Sigmoid colon (tissue), 7 donors: Measurements from ENCODE around the gene ALDH1A1. TPM values are rescaled to one million over a fixed set of nuclear protein-coding genes. Genes with fewer than 3 reads are reported as not detected.
A peak's percentile ranks its signal among the peaks of the same experiment; 100 is the strongest.

Source experiments
- DNase-seq: peaks from one replicate; pipeline ENCODE4 v3.0.0-alpha.2; 2019
- H3K27ac ChIP-seq, 4 donors: fragments of 200-600 bp; sonication (generic); one replicate each; pipeline ENCODE4 v1.5.1; 2016 to 2019; ENCODE audit warnings: mild to moderate bottlenecking in 1 of 4
- H3K27me3 ChIP-seq, 3 donors: fragments of 200-600 bp; sonication (generic); one replicate each; pipeline ENCODE4 v1.5.1; 2019; ENCODE audit warnings: mild to moderate bottlenecking in 1 of 3
- H3K36me3 ChIP-seq, 4 donors: fragments of 200-600 bp; sonication (generic); one replicate each; pipeline ENCODE4 v1.5.1; 2016 to 2019
- H3K4me1 ChIP-seq, 4 donors: fragments of 200-600 bp; sonication (generic); one replicate each; pipeline ENCODE4 v1.5.1; 2017 to 2019
- H3K4me3 ChIP-seq, 4 donors: fragments of 200-600 bp; sonication (generic); one replicate each; pipeline ENCODE4 v1.5.1; 2017 to 2019; ENCODE audit warnings: mild to moderate bottlenecking in 2 of 4, moderate library complexity in 1 of 4
- H3K9me3 ChIP-seq, 4 donors: fragments of 200-600 bp in 3 of 4; sonication (generic) in 3 of 4; one replicate each; pipeline versions ENCODE4 v1.5.1 to v1.6.1; 2013 to 2019
- EP300 ChIP-seq, 4 donors: sonication (generic); formaldehyde crosslinking; IDR thresholded peaks; one replicate each; pipeline ENCODE4 v1.6.1; 2017; ENCODE audit warnings: antibody characterized with exemption in 4 of 4
- POLR2A ChIP-seq, 2 donors: fragments of 450-650 bp; IDR thresholded peaks; one replicate each; pipeline ENCODE4 v1.6.1; 2016; ENCODE audit warnings: antibody characterized with exemption in 2 of 2, mild to moderate bottlenecking in 2 of 2, moderate library complexity in 2 of 2
- POLR2AphosphoS5 ChIP-seq, 4 donors: sonication (generic); formaldehyde crosslinking; IDR thresholded peaks; one replicate each; pipeline ENCODE4 v1.6.1; 2017; ENCODE audit warnings: antibody characterized with exemption in 4 of 4
- WGBS, 2 donors: extraction: QIAGEN DNeasy Blood & Tissue Kit; methylation state at CpG; one replicate each; pipeline ENCODE4 v1.1.7; 2013; 5-methylcytosine and 5-hydroxymethylcytosine counted together
- intact Hi-C: fragments of 100-400 bp; cut with DNase I; formaldehyde crosslinking; loops from one replicate; pipeline ENCODE4 v1.15.1; 2023
- polyA plus RNA-seq, 3 donors: library from polyadenylated mRNA; stranded (reverse); fragments of 200-250 nt; gene quantifications; one replicate each; pipeline ENCODE4 v1.2.3, GENCODE V29; 2013
- total RNA-seq, 4 donors: library from RNA; depleted of rRNA; stranded (reverse); fragments of >200 nt; gene quantifications; one replicate each; pipeline ENCODE4 v1.1.0, GENCODE V29; 2016
- TF ChIP-seq, protein P1 (sequence below), 4 experiments: fragments of 450-650 bp in 3 of 4; fragments of 200-600 bp in 1 of 4; IDR thresholded peaks; one replicate each; pipeline ENCODE4 v1.5.1; 2016 to 2019; ENCODE audit warnings: antibody characterized with exemption in 4 of 4, mild to moderate bottlenecking in 3 of 4, moderate library complexity in 2 of 4
- donor health status: healthy with polysubstance abuse.
- donor health status: Bipolar disorder and iron deficiency.
- donor health status: healthy.

ALDH1A1 gene
- total and polyA plus RNA-seq, 7 donors: 52.6 to 353 (median 241) TPM

DNA sequence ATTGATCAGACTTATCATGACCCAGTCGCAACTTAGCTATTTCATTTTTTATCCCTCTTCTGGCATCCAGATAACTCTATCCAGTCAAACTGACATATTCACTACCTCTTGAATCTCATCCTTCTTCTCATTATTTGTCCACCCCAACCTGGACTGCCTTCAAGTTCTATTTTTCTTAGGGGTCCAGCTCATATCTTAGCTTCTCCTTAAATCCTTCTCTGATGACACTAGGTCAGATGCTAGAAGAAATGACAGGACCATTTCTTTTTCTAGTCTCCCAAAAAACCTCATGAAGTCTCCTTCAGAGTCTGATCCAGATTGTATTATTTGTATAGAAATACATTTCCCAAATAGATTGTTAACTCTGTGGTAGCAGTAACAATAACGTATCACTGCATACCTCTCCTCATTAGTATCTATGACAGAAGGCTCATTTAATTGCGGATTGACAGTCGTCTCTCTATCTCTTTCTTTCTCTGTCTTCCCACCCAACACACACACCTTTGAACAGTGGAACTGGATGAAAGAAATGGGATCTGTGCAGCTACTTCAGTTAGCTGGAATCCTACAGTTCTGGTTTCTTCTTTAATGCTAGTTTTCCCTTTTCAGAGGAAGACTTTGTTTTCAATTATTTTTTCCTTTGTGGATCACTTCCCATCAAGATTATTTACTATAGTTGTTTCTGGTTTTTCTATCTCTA, 33.5 kb downstream of the ALDH1A1 start:
- no peak for DNase-seq
- peak overlapping the region in 2 of 4 donors; percentile 42 to 45 for H3K27ac ChIP-seq
- TF ChIP-seq EP300 (IDR thresholded peaks at IDR 0.05): no peak
- TF ChIP-seq POLR2AphosphoS5 (IDR thresholded peaks at IDR 0.05): no peak
- TF ChIP-seq POLR2A (IDR thresholded peaks at IDR 0.05): no peak
- TF ChIP-seq, protein P1, sequence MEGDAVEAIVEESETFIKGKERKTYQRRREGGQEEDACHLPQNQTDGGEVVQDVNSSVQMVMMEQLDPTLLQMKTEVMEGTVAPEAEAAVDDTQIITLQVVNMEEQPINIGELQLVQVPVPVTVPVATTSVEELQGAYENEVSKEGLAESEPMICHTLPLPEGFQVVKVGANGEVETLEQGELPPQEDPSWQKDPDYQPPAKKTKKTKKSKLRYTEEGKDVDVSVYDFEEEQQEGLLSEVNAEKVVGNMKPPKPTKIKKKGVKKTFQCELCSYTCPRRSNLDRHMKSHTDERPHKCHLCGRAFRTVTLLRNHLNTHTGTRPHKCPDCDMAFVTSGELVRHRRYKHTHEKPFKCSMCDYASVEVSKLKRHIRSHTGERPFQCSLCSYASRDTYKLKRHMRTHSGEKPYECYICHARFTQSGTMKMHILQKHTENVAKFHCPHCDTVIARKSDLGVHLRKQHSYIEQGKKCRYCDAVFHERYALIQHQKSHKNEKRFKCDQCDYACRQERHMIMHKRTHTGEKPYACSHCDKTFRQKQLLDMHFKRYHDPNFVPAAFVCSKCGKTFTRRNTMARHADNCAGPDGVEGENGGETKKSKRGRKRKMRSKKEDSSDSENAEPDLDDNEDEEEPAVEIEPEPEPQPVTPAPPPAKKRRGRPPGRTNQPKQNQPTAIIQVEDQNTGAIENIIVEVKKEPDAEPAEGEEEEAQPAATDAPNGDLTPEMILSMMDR (IDR thresholded peaks at IDR 0.05): no peak
- peaks cover 0 to 33% (median 14%) of the 10 kb centered on the region in 4 donors for H3K4me1 ChIP-seq
- H3K36me3 ChIP-seq: peaks cover 11 to 92% (median 31%) of the 10 kb centered on the region in 4 donors
- intact Hi-C loops: no loop called here
- no peak overlapping the region for H3K4me3 ChIP-seq
- H3K9me3 ChIP-seq: no peaks in the 10 kb centered on the region
- H3K27me3 ChIP-seq: no peaks in the 10 kb centered on the region
- 91 to 92% methylated on average over 4 of the region's 4 CpGs for WGBS, 2 donors

DNA sequence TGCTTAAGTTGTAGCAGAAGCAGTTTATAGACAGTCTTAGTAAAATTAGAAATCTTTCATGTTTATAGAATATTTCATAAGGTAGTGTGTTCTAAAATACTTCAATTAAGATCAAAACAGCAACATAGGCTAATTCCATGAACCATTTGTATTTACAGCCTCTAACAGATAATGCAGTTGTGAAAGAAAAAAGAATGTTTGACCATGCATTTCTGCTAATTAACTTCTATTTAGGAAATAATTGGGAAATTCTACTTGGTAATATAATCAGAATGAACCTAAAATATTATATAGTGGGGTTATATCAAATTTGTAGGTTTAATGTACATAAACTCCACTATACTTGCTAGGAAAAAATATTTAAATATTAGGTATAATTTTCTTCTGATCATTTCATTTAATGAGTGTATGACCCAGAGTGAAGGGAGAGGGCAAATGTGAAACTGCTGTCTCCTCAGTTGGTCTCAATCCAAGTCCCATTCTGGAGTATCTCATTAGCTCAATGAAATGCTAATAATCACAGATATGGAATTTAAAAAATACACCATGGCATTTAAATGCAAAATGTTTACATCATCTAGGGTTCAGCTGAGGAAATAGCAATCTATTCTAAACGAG, 34.9 kb downstream of the ALDH1A1 start:
- intact Hi-C loops: no loop called here
- Histone ChIP-seq H3K9me3 (no peaks in the 10 kb centered on the region), H3K4me3 (no peak overlapping the region), H3K27me3 (no peaks in the 10 kb centered on the region), H3K36me3 (peaks cover 12 to 90% (median 25%) of the 10 kb centered on the region in 4 donors), H3K4me1 (peaks cover 0 to 27% (median 18%) of the 10 kb centered on the region in 4 donors), H3K27ac (peak overlapping the region in 2 of 4 donors; percentile 42 to 45)
- no peak for DNase-seq
- TF ChIP-seq POLR2A (IDR thresholded peaks at IDR 0.05): no peak
- TF ChIP-seq, protein P1 (IDR thresholded peaks at IDR 0.05): no peak
- TF ChIP-seq EP300 (IDR thresholded peaks at IDR 0.05): no peak
- 53 to 64% methylated on average over 1 of the region's 1 CpG for WGBS, 2 donors

DNA sequence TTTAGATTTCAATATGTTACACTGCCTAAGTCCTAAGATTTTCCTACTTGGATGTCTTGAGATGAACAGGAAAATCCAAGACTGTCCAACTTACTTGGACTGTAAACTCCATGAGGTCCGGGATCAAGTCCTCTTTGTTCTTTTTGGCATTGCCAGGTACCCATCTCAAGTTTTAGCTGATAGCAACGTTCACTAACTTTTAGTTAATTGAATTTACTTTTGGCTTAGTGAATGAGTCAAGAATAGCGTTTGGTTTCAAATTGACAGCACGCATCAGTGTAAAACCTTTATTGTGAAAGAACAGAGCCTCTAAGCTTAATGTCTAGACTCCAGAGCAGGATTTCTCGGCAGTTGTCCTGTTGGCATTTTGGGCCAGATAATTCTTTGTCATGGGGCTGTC, 37.2 kb downstream of the ALDH1A1 start:
- no peak for TF ChIP-seq EP300 (IDR thresholded peaks at IDR 0.05)
- TF ChIP-seq, protein P1 (IDR thresholded peaks at IDR 0.05): no peak
- no peak for TF ChIP-seq POLR2AphosphoS5 (IDR thresholded peaks at IDR 0.05)
- no peak for TF ChIP-seq POLR2A (IDR thresholded peaks at IDR 0.05)

DNA sequence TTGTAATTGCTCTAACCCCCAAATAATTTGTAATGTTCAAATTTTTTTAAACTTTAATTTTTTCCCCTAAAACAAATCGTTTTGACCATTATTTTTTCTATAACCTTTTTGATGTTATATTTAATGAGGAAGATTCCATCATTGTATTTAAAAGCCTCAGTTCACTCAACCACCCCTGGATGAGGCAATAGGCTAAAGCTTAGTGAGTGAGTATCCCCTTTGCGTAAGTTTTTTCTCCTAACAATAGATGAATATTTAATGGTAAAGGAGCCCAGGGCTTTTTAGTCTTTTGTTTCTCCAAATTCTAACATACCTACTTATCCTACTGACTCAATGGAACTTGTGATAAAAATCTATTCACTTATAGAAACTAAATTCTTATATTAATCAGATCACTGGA, 38.1 kb downstream of the ALDH1A1 start:
- Histone ChIP-seq H3K9me3 (no peaks in the 10 kb centered on the region), H3K4me1 (peaks cover 0 to 32% (median 19%) of the 10 kb centered on the region in 4 donors), H3K27me3 (no peaks in the 10 kb centered on the region), H3K27ac (no peak overlapping the region), H3K4me3 (no peak overlapping the region), H3K36me3 (peaks cover 12 to 83% (median 19%) of the 10 kb centered on the region in 4 donors)
- no peak for DNase-seq
- WGBS, 2 donors: 57 to 89% methylated on average over 2 of the region's 2 CpGs
- intact Hi-C loops: no loop called here
- TF ChIP-seq, protein P1 (IDR thresholded peaks at IDR 0.05): no peak
- TF ChIP-seq POLR2AphosphoS5 (IDR thresholded peaks at IDR 0.05): no peak
- no peak for TF ChIP-seq EP300 (IDR thresholded peaks at IDR 0.05)
- TF ChIP-seq POLR2A (IDR thresholded peaks at IDR 0.05): no peak

More for the DNA sequence above, 37.2 kb downstream of the ALDH1A1 start:
- Histone ChIP-seq H3K27ac (no peak overlapping the region), H3K9me3 (no peaks in the 10 kb centered on the region), H3K36me3 (peaks cover 12 to 80% (median 16%) of the 10 kb centered on the region in 4 donors), H3K27me3 (no peaks in the 10 kb centered on the region), H3K4me1 (peaks cover 0 to 37% (median 21%) of the 10 kb centered on the region in 4 donors), H3K4me3 (no peak overlapping the region)
- DNase-seq: no peak
- WGBS, 2 donors: 71 to 87% methylated on average over 5 of the region's 5 CpGs
- intact Hi-C loops: no loop called here
